ENCODE data around the gene LDHB.
"Not testable (repeated sequence)": the region's sequence is repeated elsewhere in the genome, so short reads cannot be mapped to it uniquely, and the experiment has no call there.

Gene LDHB

DNA sequence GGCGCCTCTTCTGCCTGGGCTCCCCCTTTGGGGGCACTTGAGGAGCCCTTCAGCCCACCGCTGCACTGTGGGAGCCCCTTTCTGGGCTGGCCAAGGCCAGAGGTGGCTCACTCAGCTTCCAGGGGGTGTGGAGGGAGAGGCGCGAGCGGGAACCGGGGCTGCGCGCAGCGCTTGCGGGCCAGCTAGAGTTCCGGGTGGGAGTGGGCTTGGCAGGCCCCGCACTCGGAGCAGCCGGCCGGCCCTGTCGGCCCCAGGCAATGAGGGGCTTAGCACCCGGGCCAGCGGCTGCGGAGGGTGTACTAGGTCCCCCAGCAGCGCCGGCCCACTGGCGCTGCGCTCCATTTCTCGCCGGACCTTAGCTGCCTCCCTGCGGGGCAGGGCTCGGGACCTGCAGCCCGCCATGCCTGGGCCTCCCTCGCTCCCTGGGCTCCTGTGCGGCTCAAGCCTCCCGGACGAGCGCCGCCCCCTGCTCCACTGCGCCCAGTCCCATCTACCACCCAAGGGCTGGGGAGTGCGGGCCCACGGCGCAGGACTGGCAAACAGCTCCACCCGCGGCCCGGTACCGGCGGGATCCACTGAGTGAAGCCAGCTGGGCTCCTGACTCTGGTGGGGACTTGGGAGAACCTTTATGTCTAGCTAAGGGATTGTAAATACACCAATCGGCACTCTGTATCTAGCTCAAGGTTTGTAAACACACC lies 3.9 kb upstream of the LDHB start:
- not testable (repeated sequence) for DNase-seq (ENCODE audit: low read depth in 2 of 2)

DNA sequence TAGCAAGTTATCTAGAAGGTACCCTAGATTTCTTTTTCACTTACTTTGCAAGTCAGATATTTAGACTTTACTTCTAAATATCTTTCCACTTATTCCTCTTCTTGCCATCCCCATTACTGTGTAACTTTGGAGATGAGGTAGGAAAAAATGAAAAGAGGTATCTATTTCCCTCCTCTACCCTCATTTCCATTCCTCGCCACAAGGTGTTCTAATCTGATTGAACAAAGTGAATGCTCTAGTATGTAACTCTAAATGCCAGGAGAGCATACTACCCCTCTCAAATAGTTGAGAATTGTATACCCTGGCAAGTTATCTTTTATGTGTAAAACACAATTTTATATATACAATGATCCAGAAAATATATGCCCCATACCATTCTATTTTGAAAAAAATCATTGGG lies 1.7 kb upstream of the LDHB start:
- DNase-seq (ENCODE audit: low read depth in 2 of 2): no peak

DNA sequence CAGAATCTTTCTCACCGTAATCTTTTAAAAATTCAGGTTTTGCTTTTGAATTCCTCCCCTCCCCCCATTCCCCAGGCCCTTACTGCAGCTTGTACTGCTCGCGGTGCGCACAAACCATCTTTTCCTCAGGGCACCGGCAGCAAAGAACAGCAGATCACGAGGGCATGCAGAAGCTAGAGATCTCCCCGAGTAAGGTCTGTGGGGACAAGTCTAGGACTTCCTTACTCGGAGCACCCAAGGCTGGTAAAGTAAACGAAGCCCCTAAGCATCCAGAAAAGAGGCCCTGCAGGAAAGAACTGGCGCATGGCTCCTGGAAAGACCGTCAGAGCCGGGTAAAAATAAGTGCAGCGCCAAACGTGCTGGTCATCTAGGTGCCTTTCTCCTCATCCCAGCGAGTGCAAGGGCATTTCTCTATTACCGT lies 727 bp downstream of the LDHB start:
- DNase-seq (ENCODE audit: low read depth in 2 of 2): peak; percentile 8 to 16

DNA sequence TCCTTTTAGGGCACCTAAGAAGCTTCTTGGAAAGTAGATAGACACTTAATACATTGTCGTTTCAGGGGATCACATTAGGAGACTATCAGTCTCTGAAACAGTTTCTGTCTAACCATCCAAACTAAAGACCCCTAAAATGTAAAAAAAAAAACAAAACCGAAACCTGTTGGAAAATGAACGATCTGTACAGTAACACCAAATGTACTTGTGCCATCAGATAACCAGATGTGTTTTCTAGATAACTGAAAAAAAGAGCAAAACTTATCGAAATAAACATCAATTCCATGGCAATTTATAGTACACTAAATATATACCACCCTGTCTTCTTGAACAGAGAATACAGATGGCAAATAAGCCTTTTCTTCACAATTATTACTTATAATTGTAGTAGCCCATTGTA lies 2.1 kb downstream of the LDHB start:
- no peak for DNase-seq (ENCODE audit: low read depth in 2 of 2)

DNA sequence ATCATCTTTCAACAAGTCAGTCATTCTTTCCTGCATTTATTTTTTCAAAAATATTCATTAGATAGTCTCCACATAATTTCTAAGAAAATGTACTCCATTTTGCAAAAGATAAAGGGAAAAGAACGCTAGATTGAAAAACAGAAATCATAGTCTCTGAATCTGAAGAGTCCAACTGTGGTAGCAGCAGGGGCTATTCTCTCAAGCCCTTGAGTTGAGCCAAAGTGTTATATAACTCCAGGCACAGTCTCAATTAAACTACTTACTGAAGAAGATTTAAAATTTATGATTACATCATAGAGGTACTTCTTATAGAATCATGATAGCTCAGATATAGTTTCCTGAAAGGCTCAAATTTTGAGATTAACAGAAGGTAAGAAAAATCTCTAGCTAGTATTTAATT lies 5.8 kb downstream of the LDHB start:
- no peak for DNase-seq (ENCODE audit: low read depth in 2 of 2)

DNA sequence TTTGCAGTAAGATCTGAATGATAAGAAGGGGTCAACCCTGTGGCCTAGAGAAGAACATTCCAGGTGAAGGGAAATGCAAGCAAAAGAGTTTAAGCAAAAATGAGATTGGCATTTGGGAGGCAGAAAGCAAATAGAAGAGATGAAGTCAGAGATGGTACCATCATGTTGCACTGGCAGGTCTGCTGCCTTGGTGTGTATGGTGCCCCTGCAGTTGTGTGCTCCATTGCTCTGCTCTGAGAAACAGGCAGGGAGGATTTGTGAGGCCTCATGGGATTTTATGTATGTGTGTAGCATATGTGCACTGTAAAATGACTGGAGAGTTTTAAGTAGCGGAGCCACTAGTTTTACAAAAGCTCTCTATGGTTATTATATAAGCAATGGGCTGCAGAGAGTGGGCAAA lies 6.6 kb downstream of the LDHB start:
- DNase-seq (ENCODE audit: low read depth in 2 of 2): no peak

DNA sequence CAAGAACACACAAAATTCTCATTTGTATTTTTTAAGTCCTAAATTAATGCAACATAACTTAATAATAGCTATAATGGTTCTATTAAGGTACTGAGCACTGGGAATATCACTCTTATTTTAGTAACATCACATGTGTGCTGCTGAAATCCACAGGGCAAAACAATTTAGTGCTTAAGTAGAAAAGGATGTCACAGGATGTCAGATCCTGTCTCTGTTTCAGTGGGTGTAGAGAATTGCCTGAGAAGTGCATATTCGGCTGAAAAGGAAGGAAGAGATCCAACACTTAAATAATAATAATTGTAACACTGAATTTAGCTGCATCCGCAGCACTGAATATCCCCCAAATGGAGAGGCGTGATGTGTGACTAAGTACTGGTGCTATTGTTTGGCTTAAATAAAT lies 8.6 kb downstream of the LDHB start:
- DNase-seq (ENCODE audit: low read depth in 2 of 2): no peak

DNA sequence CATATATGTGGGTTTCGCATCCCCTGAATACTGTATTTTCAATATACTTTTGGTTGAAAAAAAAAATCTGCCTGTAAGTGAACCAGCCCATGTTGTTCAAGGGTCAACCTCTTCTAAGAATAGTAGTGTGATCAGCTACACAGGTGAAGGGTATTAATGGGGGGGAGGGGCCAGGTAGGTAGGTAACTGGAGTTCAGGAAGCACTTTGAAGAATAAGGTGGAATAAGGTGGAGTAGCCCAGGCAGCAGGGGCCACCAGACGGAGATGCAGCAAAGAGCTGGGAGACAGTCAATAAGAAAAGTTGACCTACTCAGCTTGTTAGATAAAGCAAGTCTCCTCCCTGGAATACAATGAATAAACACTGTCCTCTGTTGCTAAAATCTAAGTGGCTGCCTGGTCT lies 9.3 kb downstream of the LDHB start:
- no peak for DNase-seq (ENCODE audit: low read depth in 2 of 2)

DNA sequence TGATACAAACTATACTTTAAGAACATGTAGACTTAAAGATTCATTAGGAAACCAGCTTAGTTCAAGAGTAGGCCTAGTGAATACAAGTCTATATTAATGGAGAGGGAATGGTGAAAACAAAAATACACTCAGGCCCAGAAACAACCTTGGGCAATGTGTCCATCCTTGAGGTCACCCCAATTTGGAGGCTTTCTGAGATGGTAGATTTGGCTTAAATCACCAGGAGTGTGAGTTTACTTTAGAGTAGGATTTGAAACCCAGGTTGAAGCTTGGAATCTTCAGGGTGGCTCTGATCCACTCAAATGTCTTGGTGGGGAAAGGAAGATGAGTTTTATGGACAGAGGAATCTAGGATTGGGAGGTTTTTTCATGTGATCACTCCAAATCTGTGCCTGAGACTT lies 10.5 kb downstream of the LDHB start:
- DNase-seq (ENCODE audit: low read depth in 2 of 2): no peak

DNA sequence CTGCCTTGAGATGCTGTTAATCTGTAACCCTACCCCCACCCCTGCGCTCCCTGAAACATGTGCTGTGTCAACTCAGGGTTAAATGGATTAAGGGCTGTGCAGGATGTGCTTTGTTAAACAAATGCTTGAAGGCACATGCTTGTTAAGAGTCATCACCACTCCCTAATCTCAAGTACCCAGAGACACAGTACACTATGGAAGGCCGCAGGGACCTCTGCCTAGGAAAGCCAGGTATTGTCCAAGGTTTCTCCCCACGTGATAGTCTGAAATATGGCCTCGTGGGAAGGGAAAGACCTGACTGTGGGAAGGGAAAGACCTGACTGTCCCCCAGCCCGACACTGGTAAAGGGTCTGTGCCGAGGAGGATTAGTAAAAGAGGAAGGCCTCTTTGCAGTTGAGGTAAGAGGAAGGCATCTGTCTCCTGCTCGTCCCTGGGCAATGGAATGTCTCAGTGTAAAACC lies 12.6 kb downstream of the LDHB start:
- not testable (repeated sequence) for DNase-seq (ENCODE audit: low read depth in 2 of 2)

DNA sequence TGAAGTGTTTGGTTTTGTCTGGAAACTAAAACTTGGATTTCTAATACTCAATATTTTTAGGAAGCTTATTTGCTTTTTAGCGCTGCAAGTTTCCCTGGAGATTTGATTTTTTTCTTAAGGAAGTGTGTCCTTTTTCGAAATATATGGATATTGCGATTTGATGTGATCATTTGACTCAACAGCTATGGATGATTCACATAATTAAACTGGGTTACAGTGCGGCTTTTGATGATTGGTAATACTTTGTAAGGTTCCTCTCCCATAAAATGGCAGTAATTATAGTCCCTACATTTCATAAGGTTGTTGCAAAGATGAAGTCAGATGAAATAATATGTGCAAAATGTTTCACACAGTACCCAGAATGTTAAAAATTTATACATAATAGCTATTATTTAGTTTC lies 13.1 kb downstream of the LDHB start:
- DNase-seq (ENCODE audit: low read depth in 2 of 2): no peak

DNA sequence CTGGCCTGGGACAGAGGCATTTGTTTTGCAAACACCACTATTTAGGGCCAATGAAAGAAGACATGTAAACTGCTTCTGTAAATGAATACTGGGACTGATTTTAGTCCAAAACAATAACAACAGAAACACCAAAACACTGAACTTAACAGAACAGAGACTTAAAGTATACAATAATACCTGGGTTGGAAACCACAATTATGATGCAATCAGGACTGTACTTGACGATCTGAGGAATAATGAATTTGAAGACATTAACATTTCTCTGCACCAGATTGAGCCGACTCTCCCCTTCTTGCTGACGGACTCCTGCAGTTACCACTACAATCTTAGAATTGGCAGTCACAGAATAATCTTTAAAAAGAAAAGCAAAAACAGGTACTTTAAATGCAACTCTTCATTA lies 13.9 kb downstream of the LDHB start:
- DNase-seq (ENCODE audit: low read depth in 2 of 2): no peak

DNA sequence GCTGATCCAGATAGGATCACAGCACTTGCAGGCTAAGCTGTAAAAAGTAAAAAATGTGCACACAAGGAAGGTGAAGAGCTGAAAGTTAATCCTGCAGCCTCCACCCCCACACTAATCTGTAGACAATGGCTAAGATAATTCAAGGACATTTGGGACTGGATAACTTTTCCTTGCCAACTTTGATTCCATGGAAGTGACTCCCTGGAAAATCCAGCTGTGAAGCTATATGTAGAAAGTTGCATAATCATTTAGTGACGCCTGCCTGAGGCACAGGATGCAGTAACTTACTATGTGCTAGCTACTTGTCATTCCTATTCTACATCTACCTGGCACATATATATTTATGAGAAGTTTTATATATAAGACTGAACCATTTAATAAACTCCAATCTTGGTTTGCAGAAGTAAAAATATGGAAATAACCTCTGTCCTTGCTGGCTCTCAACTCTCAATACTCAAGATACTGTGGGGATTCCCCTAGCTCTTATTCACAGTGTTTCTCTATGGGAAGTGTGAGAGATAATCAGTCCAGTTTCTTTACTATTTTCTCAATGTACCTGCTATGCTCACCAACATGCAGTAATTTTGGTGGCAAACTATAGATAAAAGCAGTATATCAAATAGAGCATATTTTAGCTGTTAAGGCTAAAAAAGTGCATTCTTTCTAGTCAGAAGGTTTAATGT lies 14.8 kb downstream of the LDHB start:
- no peak for DNase-seq (ENCODE audit: low read depth in 2 of 2)

DNA sequence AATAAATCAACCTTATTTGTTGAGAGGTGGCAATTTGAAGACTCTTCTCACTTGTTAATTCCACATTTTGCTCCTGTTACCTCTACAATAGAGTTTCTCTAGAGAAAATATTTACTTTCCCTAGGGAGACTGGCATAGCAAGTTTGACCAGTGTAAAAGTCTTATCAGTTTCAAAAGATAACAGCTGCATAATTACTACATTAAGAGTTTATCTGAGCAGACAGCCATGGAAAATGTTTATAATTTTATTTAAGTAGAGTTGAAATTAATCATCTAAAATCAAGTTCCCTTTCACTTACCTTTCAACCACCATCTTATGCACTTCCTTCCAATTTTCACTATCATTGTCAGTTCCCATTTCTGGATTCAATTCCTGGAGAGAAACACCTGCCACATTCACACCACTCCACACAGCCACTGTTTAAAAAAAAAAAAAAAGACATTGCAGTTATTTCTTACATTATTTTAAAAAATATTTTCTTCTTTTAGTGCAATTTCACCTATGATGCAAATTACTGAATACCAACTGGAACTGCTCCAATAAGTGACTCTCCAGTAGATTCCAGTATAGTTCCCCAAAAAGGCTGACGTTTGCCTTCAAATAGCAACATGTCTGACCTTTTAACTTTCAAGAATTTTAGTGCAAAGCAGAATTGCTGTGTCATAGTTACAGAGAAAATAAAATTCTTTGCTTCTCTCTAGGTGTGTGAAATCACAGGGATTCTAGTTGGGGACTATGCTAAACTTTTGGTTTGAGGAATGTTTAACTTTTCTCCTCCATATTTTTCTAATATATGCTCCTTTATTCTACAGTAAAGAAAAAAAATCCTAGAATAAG lies 19.4 kb downstream of the LDHB start:
- no peak for DNase-seq (ENCODE audit: low read depth in 2 of 2)

DNA sequence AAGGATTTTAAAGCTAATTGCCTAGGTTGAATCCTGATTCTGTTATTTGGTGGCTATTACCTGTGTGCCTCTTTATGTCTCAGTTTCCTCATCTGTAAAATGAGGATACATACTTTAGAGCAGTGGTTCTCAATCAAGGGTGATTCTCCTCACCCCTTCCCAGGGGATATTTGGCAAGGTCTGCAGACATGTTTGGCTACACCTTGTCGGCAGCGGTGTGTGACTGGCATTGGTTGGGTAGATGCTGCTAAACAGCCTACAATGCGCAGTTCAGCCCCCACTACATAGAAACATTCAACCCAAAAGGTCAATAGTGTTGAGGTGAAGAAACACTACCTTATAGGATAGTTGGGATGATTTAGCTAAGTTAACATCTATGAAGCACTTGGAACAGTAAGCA lies 23.4 kb downstream of the LDHB start:
- DNase-seq (ENCODE audit: low read depth in 2 of 2): no peak

DNA sequence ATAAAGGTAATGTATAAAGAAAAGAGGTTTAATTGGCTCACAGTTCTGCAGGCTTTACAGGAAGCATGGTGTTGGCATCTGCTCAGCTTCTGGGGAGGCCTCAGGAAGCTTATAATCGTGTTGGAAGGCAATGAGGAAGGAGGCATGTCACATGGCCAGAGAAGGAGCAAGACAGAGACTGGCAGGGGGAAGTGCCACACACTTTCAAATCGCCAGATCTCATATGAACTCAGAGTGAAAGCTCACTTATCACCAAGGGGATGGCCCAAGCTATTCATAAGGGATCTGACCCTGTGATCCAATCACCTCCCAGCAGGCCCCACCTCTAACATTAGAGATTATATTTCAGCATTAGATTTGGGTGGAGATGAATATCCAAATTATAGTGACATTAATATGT lies 26.3 kb downstream of the LDHB start:
- no peak for DNase-seq (ENCODE audit: low read depth in 2 of 2)

DNA sequence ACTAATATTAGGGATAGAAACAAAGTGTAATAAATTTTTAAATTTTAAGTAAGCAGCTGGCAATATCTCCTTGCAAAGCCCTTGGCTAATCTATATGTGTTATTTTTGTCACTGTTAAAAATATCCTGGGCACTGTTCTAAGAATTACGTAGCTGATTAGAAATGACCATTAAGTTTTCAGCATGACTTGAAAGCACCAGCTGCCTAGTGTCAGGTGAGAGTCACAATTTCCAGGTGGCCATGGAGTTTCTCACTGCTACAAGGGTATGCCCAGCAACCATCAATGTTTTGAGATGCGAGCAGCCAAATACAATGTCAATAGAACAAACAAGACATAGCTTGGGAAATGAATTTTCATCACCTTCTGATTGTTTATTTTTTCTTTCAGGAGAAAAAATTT lies 29.7 kb downstream of the LDHB start:
- no peak for DNase-seq (ENCODE audit: low read depth in 2 of 2)

DNA sequence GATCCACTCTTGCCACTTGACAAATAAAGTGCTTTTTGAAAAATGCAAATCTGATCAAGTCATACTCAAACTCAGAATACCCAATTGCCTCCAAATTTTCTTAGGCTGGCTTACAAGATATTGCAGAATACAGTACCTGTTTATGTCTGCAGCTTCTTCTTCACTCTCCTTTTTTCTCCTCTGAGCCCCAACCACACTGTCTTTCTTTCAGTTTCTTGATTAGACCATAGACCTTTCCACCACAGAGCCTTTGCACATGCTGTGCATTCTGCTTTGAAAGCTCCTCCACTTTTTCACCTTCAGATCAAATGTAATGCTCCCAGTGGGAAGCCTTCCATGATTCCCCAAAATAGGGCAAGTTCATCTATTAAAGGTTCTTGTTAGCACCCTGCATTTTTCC lies 39.1 kb downstream of the LDHB start:
- DNase-seq (ENCODE audit: low read depth in 2 of 2): no peak

DNA sequence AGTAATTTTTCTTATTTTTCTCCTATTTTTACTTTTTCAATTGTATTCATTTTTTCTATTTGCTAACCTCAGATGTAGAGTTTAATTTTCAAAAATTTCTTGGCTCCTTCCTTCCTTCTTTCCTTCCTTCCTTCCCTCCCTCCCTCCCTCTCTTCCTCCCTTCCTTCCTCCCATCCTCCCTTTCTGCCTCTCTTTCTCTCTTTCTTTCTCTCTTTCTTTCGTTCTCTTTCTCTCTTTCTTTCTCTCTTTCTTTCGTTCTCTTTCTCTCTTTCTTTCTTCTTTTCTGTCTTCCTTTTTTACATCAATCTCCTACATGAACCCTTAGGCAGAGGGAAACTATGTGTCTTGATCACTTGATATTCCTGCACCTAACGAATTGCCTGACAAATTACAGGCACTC lies 40.6 kb downstream of the LDHB start:
- DNase-seq (ENCODE audit: low read depth in 2 of 2): no peak

DNA sequence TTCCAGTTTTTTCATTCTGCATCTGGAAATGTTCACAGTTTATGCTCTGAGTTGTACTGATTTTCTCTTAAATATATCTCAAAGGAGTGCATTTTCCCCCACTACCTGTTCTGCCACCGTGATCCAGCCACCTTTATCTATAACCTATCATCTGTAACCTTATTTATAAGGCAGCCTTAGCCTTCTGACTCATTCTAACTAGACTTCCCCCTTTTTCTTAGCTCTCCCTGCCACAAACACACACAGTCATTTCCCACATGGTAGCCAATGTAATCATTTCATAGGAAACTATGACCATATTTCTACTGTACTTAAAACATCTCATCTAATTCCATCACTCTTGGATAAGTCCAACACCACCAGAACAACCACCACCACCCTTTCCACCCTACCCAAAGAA lies 42.2 kb downstream of the LDHB start:
- no peak for DNase-seq (ENCODE audit: low read depth in 2 of 2)

DNA sequence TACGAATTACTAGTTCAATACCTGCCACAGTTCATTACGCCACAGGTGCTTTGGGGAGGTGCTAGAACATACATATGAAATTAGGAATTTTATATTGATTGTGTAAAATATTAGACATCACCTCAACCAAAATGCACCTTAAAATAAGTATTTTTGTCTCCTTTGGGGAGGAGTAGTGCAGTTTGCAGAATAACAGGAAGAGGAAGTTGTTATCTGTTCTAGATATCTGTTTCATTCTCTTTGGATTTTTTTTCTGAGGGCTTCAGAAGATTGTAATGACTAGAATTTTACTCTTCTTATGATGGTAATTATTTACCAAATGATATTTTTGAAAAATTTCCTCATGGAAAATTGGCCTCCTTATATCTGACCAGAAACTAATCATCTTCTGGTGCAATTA lies 43.1 kb downstream of the LDHB start:
- no peak for DNase-seq (ENCODE audit: low read depth in 2 of 2)

DNA sequence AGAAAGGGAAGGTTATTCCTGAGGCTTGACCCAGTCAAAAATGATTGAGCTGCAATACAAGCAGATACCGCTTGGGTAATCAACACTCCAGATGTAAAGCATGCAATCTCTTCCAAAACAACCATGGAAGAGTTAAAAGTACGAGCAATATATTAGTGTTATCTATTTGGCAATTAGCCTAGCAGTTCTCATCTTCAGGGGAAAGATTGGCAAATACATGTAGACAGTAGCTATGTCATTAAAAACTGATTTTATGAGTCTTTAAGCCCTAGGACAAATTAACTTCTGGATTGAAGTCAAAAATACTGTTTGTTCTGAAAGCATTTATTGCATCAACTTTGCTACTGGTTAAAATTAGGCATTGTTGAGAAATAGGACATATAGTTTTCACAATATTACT lies 43.7 kb downstream of the LDHB start:
- DNase-seq (ENCODE audit: low read depth in 2 of 2): no peak

DNA sequence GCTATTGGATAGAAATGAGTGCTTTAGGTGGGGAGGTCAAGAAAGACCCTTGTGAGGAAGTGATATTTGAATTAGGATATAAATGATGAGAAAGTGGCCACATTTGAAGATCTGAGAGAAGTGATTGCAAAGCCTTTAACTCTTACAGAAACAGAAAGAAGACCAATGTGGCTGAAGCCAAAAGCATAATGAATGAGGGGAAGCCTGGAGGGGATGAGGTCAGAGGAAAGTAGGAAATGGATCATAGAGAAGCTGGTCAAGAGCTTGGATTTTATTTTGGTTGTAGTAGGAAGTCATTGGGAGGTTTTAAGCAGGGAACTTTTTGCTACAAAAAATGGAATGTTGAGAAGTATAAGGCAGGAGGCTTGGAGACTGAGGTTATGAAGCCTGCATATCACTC lies 49.4 kb downstream of the LDHB start:
- DNase-seq (ENCODE audit: low read depth in 2 of 2): no peak
